ENCODE data around the gene MRPS9. TPM values are rescaled to one million over a fixed set of nuclear protein-coding genes. Genes with fewer than 3 reads are reported as not detected.

Gene MRPS9
- total RNA-seq, 1 experiment from 2014 or later: 60.0 TPM

DNA sequence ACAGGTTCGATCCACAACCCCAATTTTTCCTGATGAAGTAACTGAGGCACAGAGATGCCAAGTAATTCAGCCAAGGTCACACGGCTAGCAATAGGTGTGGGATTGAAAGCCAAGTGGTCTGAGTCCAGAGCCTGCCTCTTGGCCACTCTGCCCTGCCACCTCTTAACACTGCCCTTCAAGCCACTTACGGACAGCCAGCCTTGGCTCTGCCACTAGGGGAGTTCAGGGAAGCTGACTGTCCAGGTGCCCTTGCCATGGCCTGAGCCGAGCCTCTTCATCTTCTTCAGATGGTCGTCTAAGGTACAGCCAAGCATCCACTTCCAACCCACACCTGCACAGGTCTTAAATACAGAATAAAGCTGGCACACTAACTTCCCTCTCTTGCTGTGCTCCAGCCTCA lies 104.4 kb downstream of the MRPS9 start:
- no peaks in the 10 kb centered on the region for H3K27me3 ChIP-seq (ENCODE audit: insufficient read depth, low read length)
- WGBS (ENCODE audit: extremely low coverage, insufficient read length, low lambda C conversion rate): no CpG with 5 or more reads among the region's 5 CpGs

More for the DNA sequence above, 104.4 kb downstream of the MRPS9 start:
- Histone ChIP-seq H3T11ph (ENCODE audit: low read length) (no peak overlapping the region), H3K79me1 (ENCODE audit: insufficient read depth, low read depth, low read length, poor library complexity, severe bottlenecking) (no peaks in the 10 kb centered on the region), H2AK5ac (ENCODE audit: insufficient read length, low read length) (no peak overlapping the region), H3K4ac (ENCODE audit: low read depth, low read length) (no peak overlapping the region), H4K91ac (ENCODE audit: insufficient read length, low read depth, low read length) (no peak overlapping the region), H3K56ac (ENCODE audit: insufficient read length, low read depth, low read length) (no peak overlapping the region), H3K18ac (ENCODE audit: insufficient read length, low read depth, low read length) (no peak overlapping the region), H2BK12ac (ENCODE audit: insufficient read length, low read depth, low read length) (no peak overlapping the region), H3K9ac (ENCODE audit: extremely low read depth, insufficient read length, low read length) (no peak overlapping the region), H3K27ac (ENCODE audit: insufficient read length, low read depth, low read length) (no peak overlapping the region), H2AFZ (ENCODE audit: low read length) (no peak overlapping the region), H3K23ac (ENCODE audit: insufficient read length, low read depth, low read length) (no peak overlapping the region), H3K4me2 (ENCODE audit: insufficient read depth, insufficient read length, low read length) (no peak overlapping the region), H3K79me2 (ENCODE audit: insufficient read depth, low read length) (no peaks in the 10 kb centered on the region), H3K4me1 (ENCODE audit: insufficient read depth, low read length) (no peaks in the 10 kb centered on the region), H4K5ac (ENCODE audit: insufficient read length, low read depth, low read length) (no peak overlapping the region), H2BK120ac (ENCODE audit: low read depth, low read length, poor library complexity, severe bottlenecking) (no peak overlapping the region), H3K23me2 (ENCODE audit: insufficient read length, low read depth, low read length, poor library complexity, severe bottlenecking) (peaks cover 5% of the 10 kb centered on the region), H2BK15ac (ENCODE audit: low read depth, low read length) (no peak overlapping the region), H4K8ac (replicated peaks; ENCODE audit: insufficient read length, low read depth, low read length) (no peak overlapping the region), H2BK5ac (ENCODE audit: insufficient read length, low read length) (no peak overlapping the region), H4K20me1 (ENCODE audit: control insufficient read depth, insufficient read depth, insufficient read length) (no peaks in the 10 kb centered on the region), H2BK20ac (ENCODE audit: low read depth, low read length, poor library complexity, severe bottlenecking) (no peak overlapping the region), H3K9me3 (ENCODE audit: control insufficient read depth, low read depth, low read length) (no peaks in the 10 kb centered on the region), H3K14ac (ENCODE audit: insufficient read depth, low read length) (no peak overlapping the region)
- H3K36me3 Mint-ChIP-seq (ENCODE audit: insufficient read depth in 1 of 3, low read depth in 3 of 3): peaks cover 0 to 7% (median 0%) of the 10 kb centered on the region in 3 experiments; a peak in 1 of 7 replicates
- H3K27ac Mint-ChIP-seq: no peak overlapping the region
- TF ChIP-seq, protein P1, sequence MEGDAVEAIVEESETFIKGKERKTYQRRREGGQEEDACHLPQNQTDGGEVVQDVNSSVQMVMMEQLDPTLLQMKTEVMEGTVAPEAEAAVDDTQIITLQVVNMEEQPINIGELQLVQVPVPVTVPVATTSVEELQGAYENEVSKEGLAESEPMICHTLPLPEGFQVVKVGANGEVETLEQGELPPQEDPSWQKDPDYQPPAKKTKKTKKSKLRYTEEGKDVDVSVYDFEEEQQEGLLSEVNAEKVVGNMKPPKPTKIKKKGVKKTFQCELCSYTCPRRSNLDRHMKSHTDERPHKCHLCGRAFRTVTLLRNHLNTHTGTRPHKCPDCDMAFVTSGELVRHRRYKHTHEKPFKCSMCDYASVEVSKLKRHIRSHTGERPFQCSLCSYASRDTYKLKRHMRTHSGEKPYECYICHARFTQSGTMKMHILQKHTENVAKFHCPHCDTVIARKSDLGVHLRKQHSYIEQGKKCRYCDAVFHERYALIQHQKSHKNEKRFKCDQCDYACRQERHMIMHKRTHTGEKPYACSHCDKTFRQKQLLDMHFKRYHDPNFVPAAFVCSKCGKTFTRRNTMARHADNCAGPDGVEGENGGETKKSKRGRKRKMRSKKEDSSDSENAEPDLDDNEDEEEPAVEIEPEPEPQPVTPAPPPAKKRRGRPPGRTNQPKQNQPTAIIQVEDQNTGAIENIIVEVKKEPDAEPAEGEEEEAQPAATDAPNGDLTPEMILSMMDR (conservative IDR thresholded peaks at IDR 0.05): no peak; the same call in 2 of the 3 replicates
- H3K27me3 Mint-ChIP-seq (ENCODE audit: low read depth): peaks cover 29% of the 10 kb centered on the region
- peaks cover 8 to 14% of the 10 kb centered on the region in 2 experiments for H3K4me1 Mint-ChIP-seq
- DNase-seq: no peak
- no peak overlapping the region for H3K4me3 Mint-ChIP-seq
- no peaks in the 10 kb centered on the region; a peak in 1 of 5 replicates for H3K9me3 Mint-ChIP-seq
